IMR-90 (cell line): Measurements from ENCODE around the gene PTPRU. TPM values are rescaled to one million over a fixed set of nuclear protein-coding genes. Genes with fewer than 3 reads are reported as not detected.
A peak's percentile ranks its signal among the peaks of the same experiment; 100 is the strongest.

Source experiments
- ATAC-seq: fragments of 200-7000 bp; cut with Tn5 transposase; 2 replicates; pipeline ENCODE4 v1.9.1; 2020; ENCODE audit warnings: low read depth, mild to moderate bottlenecking, moderate library complexity
- BruUV-seq: library from RNA; stranded (reverse); fragments of 400-500 nt; replicated peaks from 2 replicates; lab custom pipeline; 2021; lab: Mats Ljungman, UMichigan
- CTCF ChIA-PET: fragments of 300-600 bp; formaldehyde crosslinking; extraction: SDS; loops from one replicate; lab custom pipeline; 2021; ENCODE audit warnings: antibody characterized with exemption; lab: Yijun Ruan, JAX
- POLR2A ChIA-PET: fragments of 300-600 bp; sonication (Branson Sonifier 250); formaldehyde crosslinking; loops from one replicate; lab custom pipeline; 2022; ENCODE audit warnings: antibody characterized with exemption; ENCODE audit not compliant: unreplicated experiment; lab: Charles Lee
- DNase-seq: peaks from one replicate; pipeline ENCODE4 v3.0.0; 2013
- H2AFZ ChIP-seq: replicated peaks from 2 replicates; pipeline ENCODE3; 2013; ENCODE audit warnings: low read length, mild to moderate bottlenecking; ENCODE audit not compliant: poor library complexity
- H2AK5ac ChIP-seq: 2 replicates; pipeline ENCODE4 v1.6.1; 2013; ENCODE audit warnings: low read depth, low read length, inconsistent platforms
- H2AK9ac ChIP-seq: replicated peaks from 2 replicates; pipeline ENCODE3; 2013; ENCODE audit warnings: mild to moderate bottlenecking, low read depth, low read length, moderate library complexity; ENCODE audit not compliant: poor library complexity
- H2BK120ac ChIP-seq: 2 replicates; pipeline ENCODE4 v1.6.1; 2013; ENCODE audit warnings: low read depth, low read length, inconsistent platforms
- H2BK15ac ChIP-seq: 3 replicates; pipeline ENCODE4 v1.6.1; 2013; ENCODE audit warnings: low read depth, low read length, inconsistent platforms
- H2BK20ac ChIP-seq: 2 replicates; pipeline ENCODE4 v1.6.1; 2013; ENCODE audit warnings: low read depth, mild to moderate bottlenecking, inconsistent platforms, low read length, moderate library complexity
- H2BK5ac ChIP-seq: 2 replicates; pipeline ENCODE4 v1.6.1; 2013; ENCODE audit warnings: mild to moderate bottlenecking, low read depth, low read length, inconsistent platforms; ENCODE audit not compliant: poor library complexity, severe bottlenecking
- H3K14ac ChIP-seq: replicated peaks from 2 replicates; pipeline ENCODE4 v1.6.1; 2013; ENCODE audit warnings: low read depth, low read length, inconsistent platforms
- H3K18ac ChIP-seq: 2 replicates; pipeline ENCODE4 v1.6.1; 2013; ENCODE audit warnings: low read depth, low read length, control low read depth
- H3K23ac ChIP-seq: 2 replicates; pipeline ENCODE4 v1.6.1; 2013; ENCODE audit warnings: low read depth, low read length, inconsistent platforms
- H3K27ac ChIP-seq: 2 replicates; pipeline ENCODE4 v1.5.1; 2013; ENCODE audit warnings: mild to moderate bottlenecking, control low read depth, low read length; ENCODE audit not compliant: insufficient read depth
- H3K27me3 ChIP-seq: 2 replicates; pipeline ENCODE4 v1.6.1; 2013; ENCODE audit warnings: low read length; ENCODE audit not compliant: control insufficient read depth, insufficient read depth
- H3K36me3 ChIP-seq: 2 replicates; pipeline ENCODE4 v1.6.1; 2013; ENCODE audit warnings: low read length, mixed read lengths; ENCODE audit not compliant: control insufficient read depth, insufficient read depth
- H3K4ac ChIP-seq: 2 replicates; pipeline ENCODE4 v1.6.1; 2013; ENCODE audit warnings: low read depth, low read length, inconsistent platforms
- H3K4me1 ChIP-seq: 2 replicates; pipeline ENCODE4 v1.6.1; 2013; ENCODE audit warnings: low read length, mixed read lengths; ENCODE audit not compliant: control insufficient read depth, insufficient read depth
- H3K4me2 ChIP-seq: 2 replicates; pipeline ENCODE4 v1.6.1; 2013; ENCODE audit warnings: low read depth, mild to moderate bottlenecking, control low read depth, low read length, moderate library complexity
- H3K4me3 ChIP-seq: 2 replicates; pipeline ENCODE4 v1.5.1; 2013; ENCODE audit warnings: low read depth, mild to moderate bottlenecking, control low read depth, low read length, moderate library complexity; ENCODE audit not compliant: insufficient read depth
- H3K56ac ChIP-seq: 2 replicates; pipeline ENCODE4 v1.6.1; 2013; ENCODE audit warnings: low read length, inconsistent platforms; ENCODE audit not compliant: insufficient read depth; ENCODE audit errors: extremely low read depth
- H3K79me1 ChIP-seq, 2 experiments: 2 replicates each; pipeline ENCODE4 v1.6.1; 2013; ENCODE audit warnings: low read length in 2 of 2, inconsistent platforms in 1 of 2, low read depth in 1 of 2
- H3K9ac ChIP-seq: 2 replicates; pipeline ENCODE4 v1.6.1; 2013; ENCODE audit warnings: low read depth, low read length, control low read depth
- H3K9me1 ChIP-seq: 2 replicates; pipeline ENCODE4 v1.6.1; 2013; ENCODE audit warnings: low read length, inconsistent platforms; ENCODE audit not compliant: insufficient read depth
- H3K9me3 ChIP-seq: 2 replicates; pipeline ENCODE4 v1.6.1; 2013; ENCODE audit warnings: low read length; ENCODE audit not compliant: control insufficient read depth, insufficient read depth
- H4K20me1 ChIP-seq: 2 replicates; pipeline ENCODE4 v1.6.1; 2013; ENCODE audit warnings: low read length, inconsistent platforms; ENCODE audit not compliant: insufficient read depth
- H4K5ac ChIP-seq: 2 replicates; pipeline ENCODE4 v1.6.1; 2013; ENCODE audit warnings: mild to moderate bottlenecking, low read depth, low read length, control low read depth
- H4K8ac ChIP-seq, 2 experiments: 2 replicates each; pipeline ENCODE4 v1.6.1; 2013; ENCODE audit warnings: low read depth in 2 of 2, low read length in 2 of 2, control low read depth in 1 of 2, inconsistent platforms in 1 of 2
- H4K91ac ChIP-seq: 2 replicates; pipeline ENCODE4 v1.6.1; 2013; ENCODE audit warnings: low read depth, low read length, inconsistent platforms; ENCODE audit not compliant: insufficient read depth
- BHLHE40 ChIP-seq: fragments of 150-350 bp; IDR thresholded peaks from 2 replicates; pipeline ENCODE4 v1.6.1; 2016; ENCODE audit warnings: mild to moderate bottlenecking, low read depth, low read length
- CEBPB ChIP-seq: IDR thresholded peaks from 2 replicates; pipeline ENCODE4 v1.6.1; 2012; ENCODE audit warnings: low read depth, low read length, improper control_type of control experiment
- CHD1 ChIP-seq: IDR thresholded peaks from 2 replicates; pipeline ENCODE4 v1.6.1; 2012; ENCODE audit warnings: low read depth, low read length, improper control_type of control experiment
- CTCF ChIP-seq: conservative IDR thresholded peaks from 2 replicates; pipeline ENCODE4 v1.5.1; 2012; ENCODE audit warnings: mild to moderate bottlenecking, low read depth, low read length, improper control_type of control experiment
- ELK1 ChIP-seq: fragments of 150-350 bp; IDR thresholded peaks from 2 replicates; pipeline ENCODE4 v1.6.1; 2016; ENCODE audit warnings: low read depth, mild to moderate bottlenecking, low read length, moderate library complexity, borderline replicate concordance
- FOS ChIP-seq: fragments of 150-350 bp; IDR thresholded peaks from 2 replicates; pipeline ENCODE4 v1.6.1; 2016; ENCODE audit warnings: low read depth, low read length
- MAFK ChIP-seq: IDR thresholded peaks from 2 replicates; pipeline ENCODE4 v1.6.1; 2012; ENCODE audit warnings: low read depth, low read length, improper control_type of control experiment
- MAZ ChIP-seq: IDR thresholded peaks from 2 replicates; pipeline ENCODE4 v1.6.1; 2012; ENCODE audit warnings: low read depth, mild to moderate bottlenecking, low read length, improper control_type of control experiment, moderate library complexity, borderline replicate concordance
- POLR2A ChIP-seq: IDR thresholded peaks from 2 replicates; pipeline ENCODE4 v1.6.1; 2012; ENCODE audit warnings: mild to moderate bottlenecking, low read depth, low read length
- RCOR1 ChIP-seq: IDR thresholded peaks from 2 replicates; pipeline ENCODE4 v1.6.1; 2012; ENCODE audit warnings: mild to moderate bottlenecking, low read length, improper control_type of control experiment; ENCODE audit not compliant: insufficient replicate concordance
- RFX5 ChIP-seq: IDR thresholded peaks from 2 replicates; pipeline ENCODE4 v1.8.0; 2012; ENCODE audit warnings: low read depth, mild to moderate bottlenecking, low read length, moderate library complexity
- SMC3 ChIP-seq: fragments of 150-350 bp; IDR thresholded peaks from 2 replicates; pipeline ENCODE4 v1.6.1; 2016; ENCODE audit warnings: low read depth, mild to moderate bottlenecking, antibody characterized with exemption, low read length, moderate library complexity
- USF2 ChIP-seq: fragments of 150-350 bp; IDR thresholded peaks from 2 replicates; pipeline ENCODE4 v1.6.1; 2017; ENCODE audit warnings: mild to moderate bottlenecking, antibody characterized with exemption, low read length, low read depth
- WGBS, 2 experiments: methylation state at CpG; one replicate each; pipeline versions ENCODE4 v1.1.5 to v1.1.7; 2013; ENCODE audit warnings: missing lambda C conversion rate in 2 of 2; ENCODE audit not compliant: insufficient read length in 1 of 2; ENCODE audit errors: extremely low coverage in 2 of 2; 5-methylcytosine and 5-hydroxymethylcytosine counted together
- dilution Hi-C: fragments of 300-500 bp; cut with HindIII; formaldehyde crosslinking; loops from one replicate; pipeline ENCODE4 v1.14.3; 2018; ENCODE audit warnings: low sequenced_read_pairs; ENCODE audit not compliant: unreplicated experiment
- in situ Hi-C: fragments of 300-500 bp; cut with MboI; formaldehyde crosslinking; loops from 3 replicates; pipeline ENCODE4 v1.14.3; 2019; ENCODE audit warnings: low sequenced_read_pairs, inconsistent platforms, mixed read lengths
- intact Hi-C: fragments of 100-400 bp; cut with micrococcal nuclease; formaldehyde crosslinking; loops from 2 replicates; pipeline ENCODE4 v1.10.0; 2022
- polyA plus RNA-seq, 3 experiments: library from polyadenylated mRNA; depleted of rRNA; stranded (reverse); fragments of >200 nt; gene quantifications; 2 replicates each; pipeline ENCODE4 v1.2.3, GENCODE V29; 2012; ENCODE audit warnings: low replicate concordance in 1 of 3
- total RNA-seq: library from RNA; depleted of rRNA; stranded (reverse); fragments of >200 nt; gene quantifications from 2 replicates; pipeline ENCODE4 v1.2.3, GENCODE V29; 2012

The PTPRU gene
- total and polyA plus RNA-seq, 2 of the 4 experiments (the other 2 are of a cell fraction): 7.0 to 10.7 TPM

GRCh38 chr1:29230553-29231378, 5.6 kb upstream of the PTPRU start, which contains the start of gene MECR:
TSS of gene MECR (minus strand) at chr1:29230934. CDS start at chr1:29230906, 28 bp downstream.
- Histone ChIP-seq H3K36me3 (no peaks in the 10 kb centered on the region), H2BK5ac (peak within 1 kb of the TSS; percentile 53), H4K91ac (peak within 1 kb of the TSS; percentile 56), H2BK120ac (no peak within 1 kb of the TSS; the same call in 1 of the 2 replicates), H3K18ac (peak within 1 kb of the TSS; percentile 12; the same call in 1 of the 2 replicates), H3K4me2 (peak within 1 kb of the TSS; percentile 85), H3K23ac (peak within 1 kb of the TSS; percentile 39; the same call in 1 of the 2 replicates), H3K79me1 (peaks cover 18 to 28% of the 10 kb centered on the region in 2 experiments), H2AK5ac (peak within 1 kb of the TSS; percentile 95), H2AFZ (peak within 1 kb of the TSS; percentile 97), H3K9ac (peak within 1 kb of the TSS; percentile 77), H3K27me3 (peaks cover 2% of the 10 kb centered on the region; the same call in 1 of the 2 replicates), H3K4ac (peak within 1 kb of the TSS; percentile 73), H3K9me1 (no peaks in the 10 kb centered on the region; the same call in 1 of the 2 replicates), H3K27ac (peak within 1 kb of the TSS; percentile 54), H3K9me3 (no peaks in the 10 kb centered on the region), H2BK15ac (peak within 1 kb of the TSS; percentile 45; the same call in 2 of the 3 replicates), H3K56ac (peak within 1 kb of the TSS; percentile 43; the same call in 1 of the 2 replicates), H3K4me1 (peaks cover 2% of the 10 kb centered on the region; the same call in 1 of the 2 replicates), H2AK9ac (peak within 1 kb of the TSS; percentile 43), H3K4me3 (peak within 1 kb of the TSS; percentile 79), H4K20me1 (no peaks in the 10 kb centered on the region; the same call in 1 of the 2 replicates), H4K8ac (peak within 1 kb of the TSS; percentile 94 to 99), H3K14ac (peak within 1 kb of the TSS; percentile 69), H4K5ac (peak within 1 kb of the TSS; percentile 84), H2BK20ac (no peak within 1 kb of the TSS)
- BruUV-seq: no TSS peak
- intact Hi-C loops (no loop called here), in situ Hi-C loops (loop anchor here (10.0 kb wide), 1 partner anchor 1484 kb away; no protein-coding TSS in a partner anchor), dilution Hi-C loops (no loop called here)
- ATAC-seq (peak; percentile 99), DNase-seq (peak; percentile 89)
- POLR2A ChIA-PET: no interaction called here
- CTCF ChIA-PET: interaction anchor here (0.9 to 1.2 kb wide), 2 partner anchors 15 to 1477 kb away, joined by 3 read pairs; no protein-coding TSS in a partner anchor
- 0% methylated on average over 8 of the region's 52 CpGs; no CpG with 5 or more reads in 1 of the 2 experiments for WGBS, 2 experiments
- TF ChIP-seq CTCF: peak; percentile 18; the same call in 1 of the 2 replicates
- TF ChIP-seq RCOR1: no peak
- TF ChIP-seq ELK1: no peak
- no peak for TF ChIP-seq CEBPB
- TF ChIP-seq SMC3: no peak
- no peak for TF ChIP-seq RFX5
- no peak for TF ChIP-seq FOS
- no peak for TF ChIP-seq BHLHE40
- peak; percentile 80 for TF ChIP-seq POLR2A
- TF ChIP-seq MAZ: peak; percentile 94
- TF ChIP-seq CHD1: no peak
- peak; percentile 67 for TF ChIP-seq USF2
- TF ChIP-seq MAFK: no peak
